SH-SY5Y (cell line): Measurements from ENCODE around the gene ATG3.

Experiments used
- GATA2 ChIP-seq: IDR thresholded peaks from 2 replicates; pipeline ENCODE4 v1.6.1; 2011; ENCODE audit warnings: mild to moderate bottlenecking, low read depth, low read length
- GATA3 ChIP-seq: IDR thresholded peaks from 2 replicates; pipeline ENCODE4 v1.6.1; 2011; ENCODE audit warnings: low read depth, mild to moderate bottlenecking, low read length, moderate library complexity

Gene ATG3

GRCh38 chr3:112539825-112540650, 21.7 kb downstream of the ATG3 start:
- no peak for TF ChIP-seq GATA2
- no peak for TF ChIP-seq GATA3

GRCh38 chr3:112531358-112531781, 30.4 kb downstream of the ATG3 start:
- TF ChIP-seq GATA2 (no peak), GATA3 (no peak)

GRCh38 chr3:112530573-112530972, 31.2 kb downstream of the ATG3 start:
- TF ChIP-seq GATA3 (no peak), GATA2 (no peak)

GRCh38 chr3:112519424-112520001, 42.2 kb downstream of the ATG3 start:
- TF ChIP-seq GATA3 = no peak
- no peak for TF ChIP-seq GATA2

GRCh38 chr3:112514527-112515128, 47.1 kb downstream of the ATG3 start:
- no peak for TF ChIP-seq GATA2
- TF ChIP-seq GATA3 = no peak

GRCh38 chr3:112512320-112512719, 49.4 kb downstream of the ATG3 start:
- TF ChIP-seq GATA3 (no peak), GATA2 (no peak)

- no peak for TF ChIP-seq GATA2
- TF ChIP-seq GATA3 = no peak
Measured at GRCh38 chr3:112508860-112509259, 52.9 kb downstream of the ATG3 start.

GRCh38 chr3:112508261-112508660, 53.5 kb downstream of the ATG3 start:
- TF ChIP-seq GATA3 = no peak
- TF ChIP-seq GATA2 = no peak

- TF ChIP-seq GATA3 (no peak), GATA2 (no peak)
Measured at GRCh38 chr3:112505907-112506306, 55.9 kb downstream of the ATG3 start.

GRCh38 chr3:112504123-112504522, 57.6 kb downstream of the ATG3 start:
- TF ChIP-seq GATA3 = no peak
- TF ChIP-seq GATA2 = no peak

GRCh38 chr3:112503304-112503972, 58.3 kb downstream of the ATG3 start:
- no peak for TF ChIP-seq GATA2
- no peak for TF ChIP-seq GATA3

GRCh38 chr3:112500621-112501020, 61.1 kb downstream of the ATG3 start:
- TF ChIP-seq GATA2 = no peak
- TF ChIP-seq GATA3 = no peak

GRCh38 chr3:112498914-112499711, 62.6 kb downstream of the ATG3 start, which contains the start of gene BTLA:
TSS of gene BTLA (minus strand) at chr3:112499472. CDS start at chr3:112499358, 114 bp downstream.
- TF ChIP-seq GATA2 = no peak
- TF ChIP-seq GATA3 = no peak
